ENCODE data around the gene RHD.
"Not testable (repeated sequence)": the region's sequence is repeated elsewhere in the genome, so short reads cannot be mapped to it uniquely, and the experiment has no call there.

GRCh38 chr1:25320314-25320938, 48.1 kb downstream of the RHD start:
- not testable (repeated sequence) for TF ChIP-seq ESRRG (CRISPR knock-in tag; IDR thresholded peaks at IDR 0.05); ZFP30 (CRISPR knock-in tag; IDR thresholded peaks at IDR 0.05); RARB (CRISPR knock-in tag; IDR thresholded peaks at IDR 0.05); CREB5 (CRISPR knock-in tag; IDR thresholded peaks at IDR 0.05; ENCODE audit: low read depth); SNAI2 (CRISPR knock-in tag; IDR thresholded peaks at IDR 0.05)
